ENCODE data around the gene DNAJC18.
"Not testable (repeated sequence)": the region's sequence is repeated elsewhere in the genome, so short reads cannot be mapped to it uniquely, and the experiment has no call there.

The DNAJC18 gene

DNA sequence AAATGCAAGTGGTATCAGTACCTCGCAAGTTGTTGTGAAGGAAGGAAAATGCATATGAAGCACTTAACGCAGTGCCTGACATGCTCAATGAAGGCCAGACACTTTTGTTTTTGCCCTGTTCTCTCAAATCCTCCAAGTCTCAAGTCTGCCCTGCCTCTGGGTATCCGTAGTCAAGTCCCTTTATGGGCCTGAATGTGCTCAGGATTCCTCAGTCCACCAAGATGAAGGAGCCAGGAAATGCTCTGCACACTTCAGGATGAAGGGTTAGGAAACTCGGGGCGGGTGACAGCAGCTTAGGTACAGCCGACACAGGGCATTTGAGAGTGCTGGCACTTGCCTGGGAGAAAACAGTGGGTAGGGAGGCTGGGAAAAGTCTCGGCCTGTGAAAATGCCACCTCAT lies 21.9 kb upstream of the DNAJC18 start:
- no peak for DNase-seq (ENCODE audit: low spot score)

DNA sequence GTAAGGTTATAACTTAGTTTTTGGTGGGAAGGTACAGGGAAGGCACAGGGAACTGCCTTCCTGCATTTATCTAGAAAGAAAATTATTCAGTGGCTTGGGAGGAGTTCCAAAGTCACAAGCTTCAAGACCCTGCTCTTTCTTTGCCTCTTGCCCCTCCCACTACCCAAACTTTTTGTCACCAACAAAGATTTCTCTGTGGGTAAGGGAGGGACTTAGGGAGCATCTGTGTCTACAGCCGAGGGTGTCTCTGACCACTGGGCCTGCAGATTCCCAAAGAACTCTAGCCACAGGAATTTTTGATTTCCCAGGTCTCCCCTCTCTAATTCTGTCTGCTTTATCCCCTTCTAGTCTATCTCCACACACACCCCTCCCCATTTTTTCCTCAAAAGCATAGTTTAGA lies 21.1 kb upstream of the DNAJC18 start:
- DNase-seq (ENCODE audit: low spot score): no peak

DNA sequence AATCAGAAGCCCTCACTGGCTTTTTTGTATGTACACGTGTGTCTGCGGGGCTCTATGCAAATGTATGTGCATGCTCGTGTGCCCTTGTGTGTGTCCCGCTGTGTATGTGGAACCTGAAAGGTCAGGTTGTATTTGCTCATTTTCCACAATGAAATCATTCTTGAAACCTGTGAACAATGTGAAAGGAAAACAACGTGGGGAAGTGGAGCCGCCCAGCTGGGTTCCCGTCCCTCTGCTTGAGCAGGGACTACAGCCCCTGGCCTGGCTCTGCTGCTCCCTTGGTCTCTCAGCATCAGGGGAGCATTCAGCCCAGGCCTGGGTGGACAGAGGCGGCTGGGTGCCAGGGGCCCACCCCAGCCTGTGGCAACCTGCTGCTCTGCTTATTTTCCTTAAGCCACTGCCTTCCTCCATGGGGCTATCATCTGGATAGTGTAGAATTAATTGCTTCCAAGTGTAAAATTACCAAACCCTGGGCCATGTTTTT lies 20.2 kb upstream of the DNAJC18 start:
- DNase-seq (ENCODE audit: low spot score): no peak

DNA sequence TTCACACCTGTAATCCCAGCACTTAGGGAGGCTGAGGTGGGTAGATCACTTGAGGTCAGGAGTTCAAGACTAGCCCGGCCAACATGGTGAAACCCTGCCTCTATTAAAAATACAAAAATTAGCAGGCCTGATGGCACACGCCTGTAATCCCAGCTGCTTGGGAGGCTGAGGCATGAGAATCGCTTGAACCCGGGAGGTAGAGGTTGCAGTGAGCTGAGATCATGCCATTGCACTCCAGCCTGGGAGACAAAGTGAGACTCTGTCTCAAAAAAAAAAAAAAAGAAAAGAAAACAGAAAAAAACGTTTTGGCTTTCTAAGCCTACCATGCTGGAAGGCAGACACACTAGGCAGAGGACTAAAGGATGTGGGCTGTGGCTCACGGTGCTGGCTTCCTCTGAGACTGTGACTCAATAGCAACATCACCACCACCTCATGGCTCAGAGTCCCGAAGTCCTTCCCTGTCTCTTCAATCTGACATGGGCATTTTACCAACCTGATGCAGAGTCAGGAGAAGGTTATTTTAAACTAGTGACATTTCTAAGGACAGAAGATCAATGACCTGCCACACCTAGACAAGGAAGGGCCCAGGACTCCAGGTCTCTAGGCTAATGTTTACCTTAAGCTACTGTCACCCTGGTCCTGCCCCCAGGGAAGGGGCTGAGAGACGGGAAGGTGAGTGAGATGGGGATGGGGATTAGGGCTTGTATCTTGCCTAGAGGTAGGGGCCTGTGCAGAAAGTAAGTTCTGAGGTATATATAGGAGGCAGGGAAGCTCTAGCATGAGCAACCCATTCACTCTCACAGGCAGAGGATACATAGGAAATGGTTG lies 19.5 kb upstream of the DNAJC18 start:
- DNase-seq (ENCODE audit: low spot score): no peak

DNA sequence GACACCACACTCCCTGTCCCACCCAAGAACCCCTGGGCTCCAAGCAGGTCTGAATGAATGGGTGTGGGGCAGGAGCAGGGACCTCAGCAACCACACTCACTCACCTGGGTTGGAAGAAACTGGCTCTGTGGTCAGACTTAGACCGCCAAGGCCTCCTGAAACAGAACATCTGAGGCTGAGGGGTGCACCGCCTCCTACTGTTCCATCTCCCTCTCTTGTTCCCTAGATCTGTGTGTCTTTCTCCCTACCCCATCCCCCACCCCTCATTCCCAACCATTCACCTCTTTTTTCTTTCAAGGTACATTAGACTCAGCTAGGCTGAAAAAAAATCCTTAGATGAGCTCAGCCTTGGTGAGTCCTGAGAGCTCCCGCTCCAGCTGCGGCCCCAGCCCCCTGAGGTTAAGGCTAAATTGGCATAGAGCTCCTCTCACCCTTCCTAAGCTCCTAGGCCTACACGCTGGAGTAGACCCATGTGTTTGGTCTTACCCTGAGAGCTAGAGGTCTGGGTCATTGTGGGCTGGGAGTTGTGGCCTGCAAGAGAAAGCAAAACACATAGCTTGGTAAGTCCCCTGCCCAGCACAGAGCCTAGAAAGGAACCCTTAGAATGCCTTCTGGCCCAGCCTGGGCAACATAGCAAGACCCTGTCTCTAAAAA lies 18.5 kb upstream of the DNAJC18 start:
- no peak for DNase-seq (ENCODE audit: low spot score)

DNA sequence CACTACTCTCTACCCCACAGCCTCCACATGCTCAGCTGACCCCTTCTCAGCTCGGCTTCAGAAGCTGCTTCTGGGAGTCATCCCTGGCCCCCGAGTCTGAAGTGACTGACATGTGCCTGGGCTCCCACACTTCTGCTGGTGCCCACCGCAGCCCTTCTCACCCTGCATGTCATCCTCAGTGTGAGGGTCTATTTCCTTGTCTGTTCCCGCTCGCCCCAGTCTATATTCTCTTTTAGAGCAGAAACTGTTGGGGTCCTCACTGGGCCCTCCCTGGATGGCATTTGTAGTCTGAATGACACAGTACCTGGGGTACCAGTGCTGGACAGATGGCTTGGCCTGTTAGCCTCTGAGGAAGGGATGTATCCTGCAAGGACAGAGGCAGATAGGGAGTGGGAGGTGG lies 17.9 kb upstream of the DNAJC18 start:
- DNase-seq (ENCODE audit: low spot score): no peak

DNA sequence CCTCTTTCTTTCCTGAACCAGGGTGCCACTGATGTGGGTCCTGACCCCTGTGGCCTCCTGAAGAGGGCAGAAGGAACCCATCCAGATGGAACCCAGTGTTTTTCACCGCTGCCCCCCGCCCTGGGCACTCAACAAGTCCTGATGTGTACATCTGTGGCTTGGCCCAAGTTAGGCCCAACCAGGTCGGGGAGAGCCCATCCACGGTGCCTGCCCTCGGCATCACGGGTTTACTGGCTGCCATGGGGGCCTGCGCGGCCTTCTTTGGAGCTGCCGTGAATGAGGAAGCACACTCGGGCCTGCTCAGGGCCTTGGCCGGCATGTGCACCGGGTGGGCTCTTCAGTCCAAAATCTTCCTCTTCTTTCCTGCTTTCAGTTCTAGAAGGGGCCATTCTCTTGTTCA lies 17.5 kb upstream of the DNAJC18 start:
- no peak for DNase-seq (ENCODE audit: low spot score)

DNA sequence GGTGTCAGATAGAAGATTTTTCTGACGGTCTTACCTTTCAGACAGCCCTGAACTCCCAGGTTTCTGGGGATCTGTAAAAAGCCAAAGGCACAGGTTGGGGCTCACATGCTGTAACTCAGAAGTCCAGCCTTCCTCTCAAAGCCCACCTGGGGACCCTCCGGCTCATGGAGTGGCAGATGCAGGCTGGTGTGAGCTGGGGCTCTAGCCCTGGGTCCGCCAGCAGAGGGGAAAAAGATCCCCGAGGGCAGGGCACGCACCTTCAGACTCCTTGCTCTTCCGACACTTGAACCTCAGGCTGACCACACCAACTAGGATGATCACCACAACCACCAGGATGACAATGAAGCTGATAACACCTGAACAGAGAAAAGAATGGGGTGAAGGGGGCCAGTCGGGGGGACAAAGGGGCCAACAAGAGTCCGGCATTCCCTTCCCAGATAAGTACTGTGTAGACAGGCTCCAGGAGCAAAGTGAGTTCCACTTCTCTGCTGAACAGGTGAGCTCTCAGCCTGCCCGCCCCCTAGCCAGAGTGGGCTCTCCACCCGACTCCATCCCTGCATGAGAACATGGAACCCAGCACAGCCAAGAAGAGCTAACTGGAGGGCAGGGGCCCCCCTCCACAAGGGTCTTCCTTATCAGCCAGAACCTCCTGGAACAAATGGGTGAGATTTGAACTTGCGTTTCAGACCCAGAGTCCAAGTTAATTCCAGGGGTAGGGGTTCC lies 15.4 kb upstream of the DNAJC18 start:
- DNase-seq (ENCODE audit: low spot score): no peak

DNA sequence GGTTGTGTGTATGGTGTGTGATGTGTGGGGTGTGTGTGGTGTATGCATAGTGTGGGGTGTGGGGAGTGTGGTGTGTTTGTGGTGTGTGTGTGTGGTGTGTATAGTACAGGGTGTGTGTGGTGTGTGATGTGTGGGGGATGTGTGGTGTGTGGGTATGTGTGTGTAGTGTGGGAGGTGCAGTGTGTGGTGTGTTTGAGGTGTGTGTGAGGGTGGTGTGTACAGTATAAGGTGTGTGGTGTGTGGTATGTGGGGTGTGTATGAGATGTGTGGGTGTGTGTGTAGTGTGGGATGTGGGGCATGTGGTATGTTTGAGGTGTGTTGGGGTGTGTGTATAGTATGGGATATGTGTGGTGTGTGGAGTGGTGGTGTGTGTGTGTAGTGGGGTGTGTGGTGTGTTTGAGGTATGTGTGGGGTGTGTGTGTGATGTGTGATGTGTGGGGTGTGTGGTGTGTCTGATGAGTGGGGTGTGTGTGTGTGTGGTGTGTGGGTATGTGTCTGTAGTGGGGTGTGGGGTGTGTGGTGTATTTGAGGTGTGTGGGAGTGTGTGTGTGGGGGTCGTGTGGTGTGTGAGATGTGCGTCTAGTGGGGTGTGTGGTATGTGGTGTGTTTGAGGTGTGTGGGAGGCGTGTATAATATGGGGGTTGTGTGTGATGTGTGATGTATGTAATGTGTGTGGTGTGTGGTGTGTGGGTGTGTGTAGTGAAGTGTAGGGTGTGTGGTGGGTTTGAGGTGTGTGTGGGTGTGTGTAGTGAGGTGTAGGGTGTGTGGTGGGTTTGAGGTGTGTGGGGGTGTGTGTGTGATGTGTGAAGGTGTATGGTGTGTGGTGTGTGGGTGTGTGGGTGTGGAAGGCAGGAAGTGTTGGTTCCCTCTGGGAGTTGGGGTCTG lies 14.6 kb upstream of the DNAJC18 start:
- DNase-seq (ENCODE audit: low spot score): no peak

DNA sequence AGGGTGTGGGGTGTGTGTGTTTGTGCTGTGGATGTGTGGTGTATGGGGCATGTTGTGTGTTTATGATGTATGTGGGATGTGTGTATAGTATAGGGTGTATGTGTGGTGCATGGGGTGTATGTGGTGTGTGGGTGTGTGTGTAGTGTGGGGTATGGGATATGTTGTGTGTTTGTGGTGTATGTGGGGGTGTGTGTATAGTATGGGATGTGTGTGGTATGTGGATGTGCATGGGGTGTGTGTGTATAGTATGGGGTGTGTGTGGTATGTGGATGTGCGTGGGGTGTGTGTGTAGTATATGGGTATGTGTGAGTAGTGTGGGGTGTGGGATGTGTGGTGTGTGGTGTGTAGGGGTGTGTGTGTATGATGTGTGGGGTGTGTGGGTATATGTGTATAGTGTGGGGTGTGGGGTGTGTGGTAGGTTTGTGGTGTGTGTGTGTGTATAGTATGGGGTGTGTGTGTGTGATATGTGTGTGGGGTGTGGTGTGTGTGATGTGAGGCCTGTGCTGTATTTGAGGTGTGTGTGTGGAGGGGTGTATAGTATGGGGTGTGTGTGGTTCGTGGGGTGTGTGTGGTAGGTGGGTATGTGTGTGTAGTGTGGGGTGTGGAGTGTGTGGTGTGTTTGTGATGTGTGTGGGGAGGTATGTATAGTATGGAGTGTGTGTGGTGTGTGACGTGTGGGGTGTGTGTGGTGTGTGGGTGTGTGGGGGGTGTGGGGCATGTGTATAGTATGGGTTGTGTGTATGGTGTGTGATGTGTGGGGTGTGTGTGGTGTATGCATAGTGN lies 12.7 kb upstream of the DNAJC18 start:
- no peak for DNase-seq (ENCODE audit: low spot score)

DNA sequence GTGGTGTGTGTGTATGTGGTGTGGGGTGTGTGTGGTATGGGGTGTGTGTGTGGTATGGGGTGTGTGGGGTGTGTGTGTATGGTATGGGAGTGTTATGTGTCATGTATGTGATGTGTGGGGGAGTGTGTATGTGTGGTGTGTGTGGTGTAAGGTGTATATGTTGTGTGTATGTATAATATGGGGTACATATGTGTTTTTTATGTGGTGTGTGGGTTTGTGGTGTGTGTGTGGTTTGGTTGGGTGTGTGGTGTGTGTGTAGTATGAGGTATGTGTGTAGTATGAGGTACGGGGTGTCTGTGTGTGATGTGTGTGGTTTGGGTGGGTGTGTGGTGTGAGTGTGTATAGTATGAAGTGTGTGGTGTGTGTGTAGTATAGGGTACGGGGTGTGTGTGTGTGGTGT lies 11.9 kb upstream of the DNAJC18 start:
- DNase-seq (ENCODE audit: low spot score): no peak

DNA sequence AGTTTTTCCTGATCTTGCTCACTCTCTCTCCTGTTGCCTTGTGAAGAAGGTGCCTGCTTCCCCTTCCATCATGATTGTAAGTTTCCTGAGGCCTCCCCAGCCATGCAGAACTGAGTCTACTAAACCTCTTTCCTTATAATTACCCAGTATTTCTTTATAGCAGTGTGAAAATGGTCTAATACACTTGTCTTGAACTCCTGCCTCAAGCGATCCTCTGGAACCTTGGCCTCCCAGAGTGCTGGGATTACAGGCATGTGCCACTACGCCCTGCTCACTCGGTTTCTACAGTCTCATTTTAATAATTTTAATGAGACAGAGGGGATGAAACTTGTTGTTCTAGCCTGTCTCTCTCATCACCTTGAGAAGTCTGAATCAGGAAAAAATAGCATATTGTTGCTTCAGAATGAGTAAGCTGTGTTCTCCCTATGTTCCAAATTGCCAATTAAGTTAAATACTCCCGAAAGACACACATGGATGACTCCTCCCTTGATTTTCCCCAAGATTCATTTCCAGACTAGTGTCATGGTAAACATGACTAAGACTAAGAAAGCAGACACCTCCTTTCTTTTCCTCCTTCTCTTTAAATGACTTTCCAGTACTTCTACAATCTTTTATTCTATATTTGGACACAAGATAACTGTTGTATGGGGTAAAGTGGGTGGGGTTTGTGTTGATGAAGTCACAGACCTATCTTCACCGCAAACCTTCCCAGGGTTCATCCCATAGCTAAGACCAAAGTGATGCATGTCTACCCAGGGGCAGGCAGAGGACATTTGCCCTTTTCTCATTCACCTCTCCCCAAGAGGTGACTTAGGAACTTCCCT lies 7.8 kb upstream of the DNAJC18 start:
- no peak for DNase-seq (ENCODE audit: low spot score)

DNA sequence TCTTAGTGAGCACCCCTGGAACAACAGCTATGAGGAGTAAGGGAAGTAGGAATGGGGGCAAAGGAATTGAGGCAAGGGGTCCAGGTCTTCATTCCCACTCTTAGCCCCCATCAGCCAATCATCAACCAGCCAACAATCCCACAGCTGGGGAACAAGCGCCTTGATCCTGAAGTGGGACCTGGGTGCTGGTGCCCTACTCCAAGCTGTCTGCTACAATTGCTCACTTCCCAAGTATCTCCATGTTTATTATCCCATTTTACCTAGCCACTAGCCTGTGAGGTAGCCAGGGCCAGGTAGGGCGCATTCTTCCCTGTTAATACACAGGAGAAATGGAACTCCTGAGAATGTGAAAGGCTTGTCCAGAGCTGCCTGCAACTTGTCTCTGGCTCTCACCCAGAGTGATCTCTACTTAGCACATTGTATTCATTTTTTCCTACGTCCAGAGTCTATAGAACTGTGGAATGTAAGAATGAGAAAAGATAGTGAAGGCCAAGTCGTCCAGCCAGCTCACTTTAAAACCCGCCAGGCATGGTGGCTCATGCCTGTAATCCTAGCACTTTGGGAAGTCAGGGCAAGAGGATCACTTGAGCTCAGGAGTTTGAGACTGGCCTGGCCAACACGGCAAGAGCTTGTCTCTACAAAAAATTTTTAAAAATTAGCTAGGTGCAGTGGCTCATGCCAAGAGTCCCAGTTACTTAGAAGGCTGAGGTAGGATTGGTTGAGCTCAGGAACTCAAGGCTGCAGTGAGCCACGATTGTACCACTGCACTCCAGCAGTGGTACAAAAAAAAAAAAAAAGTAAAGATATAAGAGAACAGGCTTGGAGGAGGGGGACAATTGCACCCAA lies 6.2 kb upstream of the DNAJC18 start:
- DNase-seq (ENCODE audit: low spot score): no peak

DNA sequence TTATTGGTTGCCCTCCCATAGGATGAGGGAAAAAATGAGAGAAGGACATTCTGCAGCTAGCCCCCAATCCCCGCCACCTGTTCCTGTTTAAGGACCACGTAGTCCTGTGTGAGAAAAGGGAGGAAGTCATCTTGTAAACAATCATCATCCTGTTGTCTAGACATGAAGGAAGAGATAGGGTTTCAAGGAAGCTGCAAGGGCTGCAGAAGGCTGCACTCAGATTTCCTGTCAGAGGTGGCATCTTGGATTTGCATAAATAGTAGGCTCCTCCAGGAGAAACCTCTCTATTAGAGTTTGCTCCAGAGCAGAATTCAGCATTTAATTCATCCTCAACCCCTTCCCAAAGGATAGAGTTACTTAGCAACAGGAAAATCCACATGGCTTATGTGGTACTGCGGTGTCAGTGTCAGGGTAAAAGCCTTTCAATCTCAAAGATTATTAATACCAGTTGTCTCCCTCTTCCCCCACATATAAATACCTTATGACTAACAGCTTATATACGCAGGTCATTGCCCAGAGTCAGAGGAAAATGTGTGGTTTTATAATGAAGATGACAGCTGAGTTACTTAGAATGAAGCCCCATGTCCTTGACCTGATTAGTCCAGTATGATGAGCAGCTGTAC lies 4.6 kb upstream of the DNAJC18 start:
- no peak for DNase-seq (ENCODE audit: low spot score)

DNA sequence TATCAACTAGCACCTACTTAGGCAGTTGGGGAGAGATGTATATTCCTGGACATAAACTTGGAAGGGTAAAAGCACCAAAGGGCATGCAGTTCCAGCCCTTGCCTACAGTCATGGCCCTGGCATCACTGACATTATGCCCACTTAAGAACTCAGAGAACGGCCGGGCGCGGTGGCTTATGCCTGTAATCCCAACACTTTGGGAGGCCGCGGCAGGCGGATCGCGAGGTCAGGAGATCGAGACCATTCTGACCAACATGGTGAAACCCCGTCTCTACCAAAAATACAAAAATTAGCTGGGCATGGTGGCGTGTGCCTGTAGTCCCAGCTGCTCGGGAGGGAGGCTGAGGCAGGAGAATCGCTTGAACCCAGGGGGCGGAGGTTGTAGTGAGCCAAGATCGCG lies 1.1 kb upstream of the DNAJC18 start:
- DNase-seq (ENCODE audit: low spot score): not testable (repeated sequence)

DNA sequence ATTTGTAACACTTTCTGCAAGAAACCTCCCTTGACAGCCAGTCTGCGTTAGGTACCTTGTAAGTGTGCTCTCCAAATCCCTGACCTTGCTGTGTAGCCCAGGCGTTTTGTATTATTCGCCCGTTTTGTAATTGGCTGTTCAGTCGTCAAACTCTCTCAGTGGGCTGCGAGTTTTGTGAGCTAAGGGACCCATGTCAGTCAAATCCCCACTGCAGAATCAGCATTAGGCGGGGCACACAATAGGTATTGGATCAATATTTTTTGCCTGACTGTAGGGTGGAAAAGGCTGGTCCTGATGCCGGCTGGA lies 665 bp downstream of the DNAJC18 start:
- DNase-seq (ENCODE audit: low spot score): no peak

DNA sequence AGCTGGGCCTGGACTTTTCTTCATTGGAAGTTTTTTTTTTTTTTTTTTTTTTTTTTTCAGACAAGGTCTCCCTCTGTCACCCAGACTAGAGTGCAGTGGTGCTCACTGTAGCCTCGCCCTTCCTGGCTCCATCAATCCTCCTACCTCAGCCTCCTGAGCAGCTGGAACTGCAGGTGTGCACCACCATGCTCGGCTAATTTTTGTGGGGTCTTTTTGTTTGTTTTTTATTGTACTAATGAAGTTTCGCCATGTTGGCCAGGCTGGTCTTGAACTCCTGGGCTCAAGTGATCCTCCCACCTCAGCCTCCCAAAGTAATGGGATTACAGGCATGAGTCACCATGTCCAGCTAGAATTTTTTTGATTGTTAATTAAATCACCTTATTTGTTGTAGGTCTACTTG lies 3.6 kb downstream of the DNAJC18 start:
- DNase-seq (ENCODE audit: low spot score): no peak

DNA sequence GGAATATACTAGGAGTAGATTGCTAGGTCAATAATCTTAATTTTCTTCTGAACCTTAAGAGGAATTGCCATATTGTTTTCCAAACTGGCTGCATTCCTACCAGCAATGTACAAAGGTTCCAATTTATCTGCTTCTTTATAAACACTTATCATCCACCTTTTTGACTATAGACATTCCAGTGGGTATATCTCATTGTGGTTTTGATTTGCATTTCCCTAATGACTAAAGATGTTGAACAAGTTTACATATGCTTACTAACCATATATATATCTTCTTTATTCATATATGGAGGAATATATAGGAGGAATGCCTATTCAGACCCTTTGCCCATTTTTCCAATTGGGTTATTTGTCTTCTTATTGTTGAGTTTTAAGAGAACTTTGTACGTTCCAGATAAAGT lies 7.6 kb downstream of the DNAJC18 start:
- no peak for DNase-seq (ENCODE audit: low spot score)

DNA sequence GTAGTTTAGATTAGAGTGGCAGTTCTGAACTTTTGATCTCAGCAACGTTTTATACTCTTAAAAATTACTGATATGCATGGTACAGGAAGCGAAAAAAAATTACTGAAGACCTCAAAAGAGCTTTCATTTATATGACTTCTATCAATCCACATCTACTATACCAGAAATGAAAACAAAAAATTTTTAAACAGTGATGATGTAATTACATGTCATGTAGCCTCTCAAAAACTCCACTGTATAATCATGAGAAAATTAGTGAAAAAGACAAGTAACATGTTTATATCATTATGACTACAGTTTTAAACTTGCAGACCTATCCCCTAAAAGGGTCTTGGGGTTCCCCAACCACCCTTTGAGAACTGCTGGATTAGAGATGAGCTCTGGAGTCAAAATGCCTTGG lies 9.3 kb downstream of the DNAJC18 start:
- no peak for DNase-seq (ENCODE audit: low spot score)
